GM12865 (cell line): Measurements from ENCODE around the gene BCKDHA.

Experiments
- DNase-seq: peaks from one replicate; pipeline ENCODE4 v3.0.0; 2010; ENCODE audit warnings: low read depth
- H3K4me3 ChIP-seq: 2 replicates; pipeline ENCODE4 v1.5.1; 2011; ENCODE audit warnings: mild to moderate bottlenecking, low read depth, low read length, control low read depth
- TF ChIP-seq, protein P1 (sequence below): IDR thresholded peaks from 2 replicates; pipeline ENCODE4 v1.5.1; 2011; ENCODE audit warnings: low read length, control low read depth, low read depth, inconsistent platforms; ENCODE audit not compliant: insufficient read depth; ENCODE audit errors: missing control alignments

The BCKDHA gene

DNA sequence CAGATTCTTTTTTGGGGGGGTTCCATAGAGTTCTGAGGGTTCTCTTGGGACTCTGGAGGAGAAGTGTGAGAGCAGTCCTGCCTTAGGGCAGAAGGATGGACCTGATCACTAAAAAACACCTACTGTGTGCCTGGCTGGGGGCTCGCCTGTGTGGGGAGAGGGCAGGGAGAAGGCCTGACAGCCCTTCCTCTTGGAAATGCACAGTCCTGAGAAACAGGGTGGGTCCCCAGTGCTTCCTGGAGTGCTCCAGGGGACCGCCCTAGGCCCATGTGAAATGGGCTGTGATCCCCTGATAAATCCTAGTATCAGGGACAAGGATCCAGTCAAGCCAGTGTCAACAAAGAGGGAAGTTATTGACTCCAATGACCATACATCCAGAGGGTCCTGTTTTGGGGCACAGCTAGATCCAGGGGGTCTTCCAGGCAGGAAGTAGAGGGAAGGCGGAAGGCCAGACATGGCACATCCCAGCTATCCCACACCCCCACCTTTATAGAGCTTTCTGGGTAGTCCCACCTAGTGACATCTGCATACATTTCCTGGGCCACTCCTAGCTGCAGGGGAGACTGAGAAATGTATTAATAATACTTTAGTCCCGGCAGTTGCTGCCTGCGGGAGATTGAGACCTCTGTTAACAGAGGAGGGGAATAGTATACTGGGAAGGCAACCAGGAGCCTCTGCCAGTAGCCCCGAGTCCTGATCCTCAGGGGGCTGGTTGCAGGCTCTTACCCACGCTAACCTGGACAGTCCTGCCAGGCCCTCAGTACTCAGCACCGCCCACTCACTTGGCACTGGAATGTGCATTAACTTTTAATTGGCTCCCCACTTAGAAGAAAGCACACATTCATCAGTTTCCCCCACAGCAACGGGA is 13.7 kb downstream of the BCKDHA start:
- TF ChIP-seq, protein P1, sequence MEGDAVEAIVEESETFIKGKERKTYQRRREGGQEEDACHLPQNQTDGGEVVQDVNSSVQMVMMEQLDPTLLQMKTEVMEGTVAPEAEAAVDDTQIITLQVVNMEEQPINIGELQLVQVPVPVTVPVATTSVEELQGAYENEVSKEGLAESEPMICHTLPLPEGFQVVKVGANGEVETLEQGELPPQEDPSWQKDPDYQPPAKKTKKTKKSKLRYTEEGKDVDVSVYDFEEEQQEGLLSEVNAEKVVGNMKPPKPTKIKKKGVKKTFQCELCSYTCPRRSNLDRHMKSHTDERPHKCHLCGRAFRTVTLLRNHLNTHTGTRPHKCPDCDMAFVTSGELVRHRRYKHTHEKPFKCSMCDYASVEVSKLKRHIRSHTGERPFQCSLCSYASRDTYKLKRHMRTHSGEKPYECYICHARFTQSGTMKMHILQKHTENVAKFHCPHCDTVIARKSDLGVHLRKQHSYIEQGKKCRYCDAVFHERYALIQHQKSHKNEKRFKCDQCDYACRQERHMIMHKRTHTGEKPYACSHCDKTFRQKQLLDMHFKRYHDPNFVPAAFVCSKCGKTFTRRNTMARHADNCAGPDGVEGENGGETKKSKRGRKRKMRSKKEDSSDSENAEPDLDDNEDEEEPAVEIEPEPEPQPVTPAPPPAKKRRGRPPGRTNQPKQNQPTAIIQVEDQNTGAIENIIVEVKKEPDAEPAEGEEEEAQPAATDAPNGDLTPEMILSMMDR = no peak
- no peak for DNase-seq
- no peak overlapping the region for H3K4me3 ChIP-seq

DNA sequence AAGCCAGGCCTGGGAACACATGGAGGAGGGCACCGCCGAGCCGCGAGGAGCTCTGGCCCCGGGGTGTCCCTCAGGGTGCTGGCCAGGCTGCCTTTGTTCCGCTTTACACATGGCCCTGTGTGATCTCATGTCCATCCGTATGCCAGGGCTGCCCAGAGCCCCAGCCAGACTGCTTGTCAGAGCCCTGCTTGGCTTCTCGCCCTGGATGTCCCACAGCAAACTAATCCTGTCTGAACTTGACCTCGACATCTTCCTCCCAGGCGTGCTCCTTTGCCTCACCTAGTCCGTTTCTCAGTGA is 14.3 kb downstream of the BCKDHA start:
- TF ChIP-seq, protein P1 = no peak
- DNase-seq = no peak
- H3K4me3 ChIP-seq = no peak overlapping the region

DNA sequence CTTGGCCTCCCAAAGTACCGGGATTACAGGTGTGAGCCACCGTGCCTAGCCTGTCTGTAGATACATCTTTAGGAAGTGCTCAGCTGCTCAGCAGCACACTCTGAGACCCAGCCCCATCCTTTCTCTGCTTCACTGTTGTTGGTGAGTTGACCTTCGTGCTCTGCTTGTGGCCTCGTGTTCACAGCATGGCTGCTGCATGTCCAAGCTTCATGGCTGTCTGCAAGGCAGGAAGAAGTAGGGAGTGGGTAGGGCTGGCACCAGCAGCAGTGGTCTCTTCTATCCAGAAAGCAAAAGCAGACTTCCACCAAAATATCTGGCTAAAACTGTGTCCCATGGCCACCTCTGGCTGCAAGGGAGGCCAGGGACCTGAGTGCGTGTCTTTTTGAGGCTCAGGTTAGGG is 15.3 kb downstream of the BCKDHA start:
- DNase-seq = no peak
- TF ChIP-seq, protein P1 = no peak
- H3K4me3 ChIP-seq = no peak overlapping the region

DNA sequence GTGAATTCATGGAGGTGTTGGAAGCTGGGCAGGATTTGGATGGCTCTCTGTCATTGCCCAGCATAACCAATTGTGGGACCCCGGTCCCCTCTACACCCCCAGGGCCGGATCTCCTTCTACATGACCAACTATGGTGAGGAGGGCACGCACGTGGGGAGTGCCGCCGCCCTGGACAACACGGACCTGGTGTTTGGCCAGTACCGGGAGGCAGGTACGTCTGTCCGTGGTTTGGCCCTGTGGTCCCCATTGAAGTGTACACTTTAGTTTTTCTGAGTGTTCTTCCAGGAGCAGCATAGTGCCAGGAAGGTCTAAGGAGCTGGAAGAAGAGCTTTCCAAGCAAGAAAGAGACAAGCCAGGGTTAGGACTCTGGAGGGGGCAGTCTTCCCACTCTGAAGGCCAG is 16.3 kb downstream of the BCKDHA start:
- no peak for DNase-seq
- H3K4me3 ChIP-seq = no peak overlapping the region
- TF ChIP-seq, protein P1 = no peak

DNA sequence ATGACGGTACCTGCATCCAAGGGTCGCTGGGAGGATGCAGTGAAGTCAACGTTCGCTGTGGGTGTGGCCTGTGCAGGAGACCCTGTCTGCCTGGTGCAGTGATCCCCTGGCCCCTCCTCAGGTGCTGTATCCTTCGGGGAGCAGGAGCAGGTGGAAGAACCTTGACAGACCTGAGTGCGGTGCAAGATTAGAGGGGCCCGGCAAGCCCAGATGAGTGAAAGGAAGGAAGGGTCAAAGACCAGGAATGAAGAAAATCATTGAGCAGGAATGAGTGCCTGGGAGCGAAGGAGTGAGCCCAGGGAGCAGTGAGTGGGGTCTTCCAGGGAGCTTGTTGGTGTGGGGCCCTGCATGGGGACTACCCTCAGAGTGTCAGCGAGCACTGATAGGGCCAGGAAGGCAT is 16.8 kb downstream of the BCKDHA start:
- no peak overlapping the region for H3K4me3 ChIP-seq
- no peak for DNase-seq
- TF ChIP-seq, protein P1 = no peak

DNA sequence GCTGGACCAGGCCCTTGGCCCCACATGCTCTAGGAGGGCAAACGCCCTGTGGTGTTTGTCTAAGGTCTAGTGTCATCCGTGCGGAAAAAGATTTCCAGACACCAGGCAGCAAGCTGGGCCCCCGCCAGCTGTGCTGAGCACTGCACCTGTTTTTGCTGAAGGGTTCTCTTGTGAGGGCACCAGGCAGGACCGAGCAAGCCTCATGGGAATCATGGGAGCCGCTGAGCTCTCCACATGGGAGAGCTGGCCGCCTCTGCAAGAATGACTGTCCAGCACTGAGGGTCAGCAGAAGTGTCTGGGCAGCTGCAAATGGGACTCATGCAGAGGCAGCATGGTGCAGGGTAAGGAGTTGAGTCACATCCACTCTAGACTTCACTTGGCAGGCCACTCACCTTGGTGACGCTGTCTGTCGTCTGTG is 17.5 kb downstream of the BCKDHA start:
- TF ChIP-seq, protein P1 = no peak
- no peak for DNase-seq
- no peak overlapping the region for H3K4me3 ChIP-seq

DNA sequence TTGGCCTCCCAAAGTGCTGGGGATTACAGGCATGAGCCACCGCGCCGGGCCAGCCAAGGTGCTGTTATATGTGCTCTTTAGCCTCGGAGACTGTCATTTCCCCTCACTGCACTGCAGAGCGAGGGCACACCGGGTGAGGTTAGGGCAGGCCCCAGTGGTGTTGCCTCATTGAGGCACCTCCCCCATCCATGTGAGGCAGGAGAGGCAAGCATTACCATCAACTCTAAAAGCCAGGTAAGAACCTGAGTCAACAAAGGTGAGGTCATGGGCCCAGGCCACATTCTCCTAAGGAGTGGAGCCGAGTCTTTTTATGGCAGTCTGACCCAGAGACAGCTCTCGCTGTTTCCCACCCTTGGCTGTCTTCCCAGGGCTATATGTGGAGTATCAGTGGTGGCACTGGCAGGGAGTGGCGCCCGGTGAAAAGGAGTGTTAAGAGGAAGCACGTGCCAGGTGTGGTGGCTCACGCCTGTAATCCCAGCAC is 18.6 kb downstream of the BCKDHA start:
- TF ChIP-seq, protein P1 = no peak
- H3K4me3 ChIP-seq = no peak overlapping the region
- DNase-seq = no peak
